H1 (cell line): ENCODE measurements around the gene RYR3. TPM values are rescaled to one million over a fixed set of nuclear protein-coding genes. Genes with fewer than 3 reads are reported as not detected.

Experiments used
- SP2 ChIP-seq: IDR thresholded peaks from 2 replicates; pipeline ENCODE4 v1.6.1; 2012; ENCODE audit warnings: mild to moderate bottlenecking, low read length, inconsistent platforms
- polyA plus RNA-seq, 7 experiments: library from polyadenylated mRNA; depleted of rRNA in 3 of 7; stranded (reverse) in 5 of 7; unstranded in 2 of 7; fragments of >200 nt in 5 of 7; fragments of 200-250 nt in 2 of 7; gene quantifications; 1 replicate in 5 of 7; 2 replicates in 1 of 7; 4 replicates in 1 of 7; pipeline versions ENCODE4 v1.2.1 to v1.2.3, GENCODE V29; 2011 to 2013; ENCODE audit warnings: missing spikeins in 2 of 7, mixed read lengths in 2 of 7
- total RNA-seq: library from RNA; stranded (reverse); fragmentation: NEBNext Ultra II Directional; extraction: Animal tissue kit (Norgen Biotek cat#: 25700); gene quantifications from 2 replicates; pipeline ENCODE4 v1.2.1, GENCODE V29; 2021

RYR3 gene
- total and polyA plus RNA-seq, 2 of the 8 experiments (the other 6 are each of a cell fraction or from before 2014, with no cell fraction given): 0.33 to 3.4 TPM

DNA sequence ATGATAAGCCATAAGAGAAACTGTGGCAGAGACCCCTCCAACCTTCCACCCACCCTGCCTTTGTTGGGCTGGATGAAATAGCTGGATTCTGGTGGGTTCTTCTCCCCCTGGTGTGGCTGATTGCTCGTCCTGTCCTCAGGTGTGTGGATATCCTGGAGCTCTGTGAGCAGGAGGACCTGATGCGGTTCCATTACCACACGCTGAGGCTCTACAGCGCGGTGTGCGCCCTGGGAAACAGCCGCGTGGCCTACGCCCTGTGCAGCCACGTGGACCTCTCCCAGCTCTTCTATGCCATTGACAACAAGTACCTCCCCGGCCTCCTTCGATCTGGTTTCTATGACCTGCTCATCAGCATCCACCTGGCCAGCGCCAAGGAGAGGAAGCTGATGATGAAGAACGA, 351.2 kb downstream of the RYR3 start (continued):
- no peak for TF ChIP-seq SP2
